HepG2 (cell line): Measurements from ENCODE around the gene ZNF83. TPM values are rescaled to one million over a fixed set of nuclear protein-coding genes. Genes with fewer than 3 reads are reported as not detected.

Experiments used
- KAT8 ChIP-seq: IDR thresholded peaks from 2 replicates; pipeline ENCODE4 v1.6.1; 2016; ENCODE audit warnings: missing genetic modification reagents, missing compliant biosample characterization
- MAFK ChIP-seq, 2 experiments: IDR thresholded peaks in 1 of 2; conservative IDR thresholded peaks in 1 of 2; 2 replicates each; pipeline ENCODE4 v1.6.1; 2011; ENCODE audit warnings: improper control_type of control experiment in 2 of 2, low read length in 2 of 2
- MED1 ChIP-seq: sonication (generic); formaldehyde crosslinking; IDR thresholded peaks from 2 replicates; pipeline ENCODE4 v1.4.0; 2020; ENCODE audit warnings: missing genetic modification reagents
- NR2F1 ChIP-seq, 2 experiments: fragments of 450-650 bp in 1 of 2; formaldehyde crosslinking in 1 of 2; IDR thresholded peaks; 2 replicates each; pipeline versions ENCODE4 v1.5.0 to v1.6.1; 2016 to 2020; ENCODE audit warnings: mild to moderate bottlenecking in 1 of 2, missing compliant biosample characterization in 1 of 2, missing genetic modification reagents in 1 of 2, moderate library complexity in 1 of 2
- POLR2G ChIP-seq: fragments of 200-400 bp; formaldehyde crosslinking; IDR thresholded peaks from 2 replicates; pipeline ENCODE4 v1.6.1; 2018; ENCODE audit warnings: mild to moderate bottlenecking, low read depth, low read length, moderate library complexity
- SMARCC2 ChIP-seq: fragments of 450-650 bp; IDR thresholded peaks from 2 replicates; pipeline ENCODE4 v1.6.1; 2017; ENCODE audit warnings: antibody characterized with exemption, mild to moderate bottlenecking
- SOX5 ChIP-seq: IDR thresholded peaks from 2 replicates; pipeline ENCODE4 v1.6.1; 2016; ENCODE audit warnings: borderline replicate concordance
- SP5 ChIP-seq: IDR thresholded peaks from 2 replicates; pipeline ENCODE4 v1.6.1; 2016; ENCODE audit warnings: low read depth, borderline replicate concordance
- ZNF331 ChIP-seq: sonication (generic); formaldehyde crosslinking; IDR thresholded peaks from 2 replicates; pipeline ENCODE4 v1.4.0; 2020; ENCODE audit warnings: missing genetic modification reagents
- ZNF629 ChIP-seq: sonication (generic); formaldehyde crosslinking; conservative IDR thresholded peaks from 2 replicates; pipeline ENCODE4 v1.5.0; 2020; ENCODE audit warnings: missing genetic modification reagents
- polyA plus RNA-seq, 8 experiments: library from polyadenylated mRNA; depleted of rRNA in 3 of 8; stranded (reverse) in 7 of 8; unstranded in 1 of 8; fragments of >200 nt; fragmentation: Illumina TruSeq in 4 of 8; extraction: Trizol in 4 of 8; gene quantifications; 2 replicates each; pipeline versions ENCODE4 v1.2.1 to v1.2.3, GENCODE V29; 2011 to 2016; ENCODE audit warnings: low read depth in 4 of 8, missing spikeins in 1 of 8, mixed read lengths in 1 of 8; ENCODE audit not compliant: insufficient read depth in 1 of 8
- total RNA-seq, 5 experiments: library from RNA; depleted of rRNA; stranded (reverse); fragments of >200 nt; fragmentation: Illumina TruSeq; extraction: Trizol; gene quantifications; 2 replicates each; pipeline ENCODE4 v1.2.3, GENCODE V29; 2016; ENCODE audit warnings: low read depth in 1 of 5
- TF ChIP-seq, protein P1 (sequence below): sonication (generic); formaldehyde crosslinking; IDR thresholded peaks from 2 replicates; pipeline ENCODE4 v1.4.0; 2020; ENCODE audit warnings: missing genetic modification reagents
- TF ChIP-seq, protein P2 (sequence below): sonication (generic); formaldehyde crosslinking; IDR thresholded peaks from 2 replicates; pipeline ENCODE4 v1.8.1; 2023; ENCODE audit warnings: mild to moderate bottlenecking, missing genetic modification reagents
- TF ChIP-seq, protein P3 (sequence below): sonication (generic); formaldehyde crosslinking; IDR thresholded peaks from 2 replicates; pipeline ENCODE4 v1.8.0; 2022; ENCODE audit warnings: low read depth, missing genetic modification reagents
- TF ChIP-seq, protein P4 (sequence below): sonication (generic); formaldehyde crosslinking; IDR thresholded peaks from 2 replicates; pipeline ENCODE4 v1.5.0; 2020; ENCODE audit warnings: missing genetic modification reagents
- TF ChIP-seq, protein P5 (sequence below): IDR thresholded peaks from 2 replicates; pipeline ENCODE4 v1.6.1; 2012; ENCODE audit warnings: inconsistent platforms
- TF ChIP-seq, protein P6 (sequence below): sonication (generic); formaldehyde crosslinking; IDR thresholded peaks from 2 replicates; pipeline ENCODE4 v1.8.1; 2023; ENCODE audit warnings: mild to moderate bottlenecking, moderate library complexity, missing genetic modification reagents
- TF ChIP-seq, protein P7 (sequence below): IDR thresholded peaks from 2 replicates; pipeline ENCODE4 v1.6.1; 2016; ENCODE audit warnings: low read depth, control low read depth
- TF ChIP-seq, protein P8 (sequence below): sonication (generic); formaldehyde crosslinking; IDR thresholded peaks from 2 replicates; pipeline ENCODE4 v1.9.0; 2021; ENCODE audit warnings: missing genetic modification reagents, mild to moderate bottlenecking, borderline replicate concordance

Gene ZNF83
- total and polyA plus RNA-seq, 2 of the 13 experiments (the other 11 are each of a cell fraction or from before 2014, with no cell fraction given) = 20.4 to 44.5 TPM

DNA sequence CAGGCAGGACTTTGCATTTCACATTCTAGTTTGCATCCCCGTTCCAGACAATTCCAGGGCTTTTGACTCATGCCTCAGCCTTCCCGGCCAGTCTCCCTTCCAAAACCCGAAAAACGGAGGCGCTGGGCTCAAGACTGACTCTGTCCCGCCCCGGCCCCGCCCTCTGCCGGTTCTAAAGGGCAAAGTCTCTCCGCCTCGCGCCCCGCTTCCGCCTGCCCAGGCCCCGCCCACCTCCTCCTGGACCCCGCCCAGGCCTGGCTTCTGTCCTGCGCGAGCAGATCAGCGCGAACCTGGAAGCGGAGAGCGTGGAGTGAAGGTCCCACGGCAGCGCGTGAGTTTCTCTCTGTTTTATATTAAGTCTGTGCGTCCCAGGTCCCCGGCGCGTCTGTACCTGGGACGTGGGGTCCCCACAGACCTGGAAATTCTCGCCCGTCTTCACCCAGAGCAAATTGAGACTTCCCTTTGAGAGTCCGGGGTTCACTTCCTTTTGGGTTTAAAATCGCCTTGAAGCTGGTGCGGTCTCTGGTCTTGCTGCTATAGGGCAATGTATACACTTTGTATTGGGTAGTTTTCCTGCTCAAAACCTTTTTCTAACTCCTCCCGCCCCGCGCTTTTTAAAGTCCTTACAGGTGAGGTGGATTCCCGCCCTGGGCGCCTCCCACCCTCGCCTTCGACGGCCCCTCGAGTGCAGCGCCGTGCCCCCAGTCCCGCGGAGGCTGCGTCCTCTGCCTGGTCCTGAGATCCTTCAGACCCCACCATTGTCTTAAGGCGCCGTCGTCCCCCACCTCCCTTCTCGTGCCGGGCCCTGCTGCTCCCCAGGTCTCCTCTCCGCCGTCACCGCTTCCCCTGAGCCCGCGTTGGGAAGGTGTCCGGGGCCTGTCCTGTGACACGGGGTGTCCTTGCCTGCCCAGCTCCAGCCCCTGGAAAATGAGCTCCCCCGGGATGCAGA, 36.9 kb downstream of the ZNF83 start (continued):
- TF ChIP-seq, protein P1, sequence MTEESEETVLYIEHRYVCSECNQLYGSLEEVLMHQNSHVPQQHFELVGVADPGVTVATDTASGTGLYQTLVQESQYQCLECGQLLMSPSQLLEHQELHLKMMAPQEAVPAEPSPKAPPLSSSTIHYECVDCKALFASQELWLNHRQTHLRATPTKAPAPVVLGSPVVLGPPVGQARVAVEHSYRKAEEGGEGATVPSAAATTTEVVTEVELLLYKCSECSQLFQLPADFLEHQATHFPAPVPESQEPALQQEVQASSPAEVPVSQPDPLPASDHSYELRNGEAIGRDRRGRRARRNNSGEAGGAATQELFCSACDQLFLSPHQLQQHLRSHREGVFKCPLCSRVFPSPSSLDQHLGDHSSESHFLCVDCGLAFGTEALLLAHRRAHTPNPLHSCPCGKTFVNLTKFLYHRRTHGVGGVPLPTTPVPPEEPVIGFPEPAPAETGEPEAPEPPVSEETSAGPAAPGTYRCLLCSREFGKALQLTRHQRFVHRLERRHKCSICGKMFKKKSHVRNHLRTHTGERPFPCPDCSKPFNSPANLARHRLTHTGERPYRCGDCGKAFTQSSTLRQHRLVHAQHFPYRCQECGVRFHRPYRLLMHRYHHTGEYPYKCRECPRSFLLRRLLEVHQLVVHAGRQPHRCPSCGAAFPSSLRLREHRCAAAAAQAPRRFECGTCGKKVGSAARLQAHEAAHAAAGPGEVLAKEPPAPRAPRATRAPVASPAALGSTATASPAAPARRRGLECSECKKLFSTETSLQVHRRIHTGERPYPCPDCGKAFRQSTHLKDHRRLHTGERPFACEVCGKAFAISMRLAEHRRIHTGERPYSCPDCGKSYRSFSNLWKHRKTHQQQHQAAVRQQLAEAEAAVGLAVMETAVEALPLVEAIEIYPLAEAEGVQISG (CRISPR knock-in tag) = 0 out of 2 replicates have a peak, but pooled peaks have one; percentile 30
- TF ChIP-seq, protein P2, sequence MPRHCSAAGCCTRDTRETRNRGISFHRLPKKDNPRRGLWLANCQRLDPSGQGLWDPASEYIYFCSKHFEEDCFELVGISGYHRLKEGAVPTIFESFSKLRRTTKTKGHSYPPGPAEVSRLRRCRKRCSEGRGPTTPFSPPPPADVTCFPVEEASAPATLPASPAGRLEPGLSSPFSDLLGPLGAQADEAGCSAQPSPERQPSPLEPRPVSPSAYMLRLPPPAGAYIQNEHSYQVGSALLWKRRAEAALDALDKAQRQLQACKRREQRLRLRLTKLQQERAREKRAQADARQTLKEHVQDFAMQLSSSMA (CRISPR knock-in tag) = no peak
- TF ChIP-seq ZNF331 (CRISPR knock-in tag) (no peak), POLR2G (peak; percentile 62), SMARCC2 (no peak), KAT8 (CRISPR knock-in tag) (peak; percentile 46; the same call in 1 of the 2 replicates), SP5 (CRISPR knock-in tag) (peak; percentile 74), MAFK (conservative IDR thresholded peaks at IDR 0.05 in 1 of 2, IDR thresholded peaks at IDR 0.05 in 1 of 2; ENCODE audit: low read length in 2 of 2) (no peak), ZNF629 (no peak), MED1 (CRISPR knock-in tag) (peak; percentile 22; the same call in 1 of the 2 replicates), SOX5 (CRISPR knock-in tag) (0 out of 2 replicates have a peak, but pooled peaks have one; percentile 8), NR2F1 (CRISPR knock-in tag; IDR thresholded peaks at IDR 0.05) (no peak)
- TF ChIP-seq, protein P3, sequence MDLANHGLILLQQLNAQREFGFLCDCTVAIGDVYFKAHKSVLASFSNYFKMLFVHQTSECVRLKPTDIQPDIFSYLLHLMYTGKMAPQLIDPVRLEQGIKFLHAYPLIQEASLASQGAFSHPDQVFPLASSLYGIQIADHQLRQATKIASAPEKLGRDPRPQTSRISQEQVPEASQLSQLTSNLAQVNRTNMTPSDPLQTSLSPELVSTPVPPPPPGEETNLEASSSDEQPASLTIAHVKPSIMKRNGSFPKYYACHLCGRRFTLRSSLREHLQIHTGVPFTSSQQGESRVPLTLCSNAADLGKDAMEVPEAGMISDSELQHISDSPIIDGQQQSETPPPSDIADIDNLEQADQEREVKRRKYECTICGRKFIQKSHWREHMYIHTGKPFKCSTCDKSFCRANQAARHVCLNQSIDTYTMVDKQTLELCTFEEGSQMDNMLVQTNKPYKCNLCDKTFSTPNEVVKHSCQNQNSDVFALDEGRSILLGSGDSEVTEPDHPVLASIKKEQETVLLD (CRISPR knock-in tag) = peak; percentile 34; the same call in 1 of the 2 replicates
- TF ChIP-seq, protein P4, sequence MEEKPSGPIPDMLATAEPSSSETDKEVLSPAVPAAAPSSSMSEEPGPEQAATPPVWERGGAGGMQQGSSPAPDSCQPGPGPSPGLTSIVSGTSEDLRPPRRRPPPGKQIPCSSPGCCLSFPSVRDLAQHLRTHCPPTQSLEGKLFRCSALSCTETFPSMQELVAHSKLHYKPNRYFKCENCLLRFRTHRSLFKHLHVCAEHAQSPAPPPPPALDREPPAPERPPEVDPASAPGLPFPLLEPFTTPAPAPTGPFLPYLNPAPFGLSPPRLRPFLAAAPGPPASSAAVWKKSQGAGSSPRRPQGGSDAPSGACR = no peak
- TF ChIP-seq, protein P5, sequence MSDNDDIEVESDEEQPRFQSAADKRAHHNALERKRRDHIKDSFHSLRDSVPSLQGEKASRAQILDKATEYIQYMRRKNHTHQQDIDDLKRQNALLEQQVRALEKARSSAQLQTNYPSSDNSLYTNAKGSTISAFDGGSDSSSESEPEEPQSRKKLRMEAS = peak; percentile 32; the same call in 1 of the 2 replicates
- TF ChIP-seq, protein P6, sequence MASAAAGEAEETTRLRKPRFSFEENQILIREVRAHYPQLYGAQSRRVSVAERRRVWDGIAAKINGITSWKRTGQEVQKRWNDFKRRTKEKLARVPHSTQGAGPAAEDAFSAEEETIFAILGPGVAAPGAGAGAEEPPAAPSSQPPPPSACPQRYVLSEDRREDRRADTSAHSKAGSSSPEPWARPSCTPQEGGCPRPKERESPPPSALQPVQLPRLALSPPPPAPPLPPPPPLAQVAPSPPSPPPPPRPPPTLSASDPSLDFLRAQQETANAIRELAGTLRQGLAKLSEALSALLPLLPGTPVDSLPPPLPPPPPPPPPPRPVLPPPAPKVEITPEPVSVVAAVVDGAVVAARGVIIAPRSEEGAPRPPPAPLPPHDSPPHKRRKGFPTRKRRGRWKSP (CRISPR knock-in tag) = no peak
- TF ChIP-seq, protein P7, sequence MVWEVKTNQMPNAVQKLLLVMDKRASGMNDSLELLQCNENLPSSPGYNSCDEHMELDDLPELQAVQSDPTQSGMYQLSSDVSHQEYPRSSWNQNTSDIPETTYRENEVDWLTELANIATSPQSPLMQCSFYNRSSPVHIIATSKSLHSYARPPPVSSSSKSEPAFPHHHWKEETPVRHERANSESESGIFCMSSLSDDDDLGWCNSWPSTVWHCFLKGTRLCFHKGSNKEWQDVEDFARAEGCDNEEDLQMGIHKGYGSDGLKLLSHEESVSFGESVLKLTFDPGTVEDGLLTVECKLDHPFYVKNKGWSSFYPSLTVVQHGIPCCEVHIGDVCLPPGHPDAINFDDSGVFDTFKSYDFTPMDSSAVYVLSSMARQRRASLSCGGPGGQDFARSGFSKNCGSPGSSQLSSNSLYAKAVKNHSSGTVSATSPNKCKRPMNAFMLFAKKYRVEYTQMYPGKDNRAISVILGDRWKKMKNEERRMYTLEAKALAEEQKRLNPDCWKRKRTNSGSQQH (CRISPR knock-in tag) = no peak
- TF ChIP-seq, protein P8, sequence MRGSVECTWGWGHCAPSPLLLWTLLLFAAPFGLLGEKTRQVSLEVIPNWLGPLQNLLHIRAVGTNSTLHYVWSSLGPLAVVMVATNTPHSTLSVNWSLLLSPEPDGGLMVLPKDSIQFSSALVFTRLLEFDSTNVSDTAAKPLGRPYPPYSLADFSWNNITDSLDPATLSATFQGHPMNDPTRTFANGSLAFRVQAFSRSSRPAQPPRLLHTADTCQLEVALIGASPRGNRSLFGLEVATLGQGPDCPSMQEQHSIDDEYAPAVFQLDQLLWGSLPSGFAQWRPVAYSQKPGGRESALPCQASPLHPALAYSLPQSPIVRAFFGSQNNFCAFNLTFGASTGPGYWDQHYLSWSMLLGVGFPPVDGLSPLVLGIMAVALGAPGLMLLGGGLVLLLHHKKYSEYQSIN (CRISPR knock-in tag) = no peak
